ENCODE data around the gene NAT14.

- TF ChIP-seq CTCF (conservative IDR thresholded peaks at IDR 0.05; ENCODE audit: low read length): no peak; the same call in 1 of the 2 replicates
- TF ChIP-seq EZH2phosphoT487 (IDR thresholded peaks at IDR 0.05; ENCODE audit: borderline replicate concordance, low read depth, low read length): no peak
Observed at GRCh38 chr19:55504252-55504603, 19.2 kb downstream of the NAT14 start.

Measured in OCI-LY7 (cell line).